Fibroblast of skin of left quadriceps (primary cell): ENCODE measurements around the gene CCSER1.
"Not testable (repeated sequence)": the region's sequence is repeated elsewhere in the genome, so short reads cannot be mapped to it uniquely, and the experiment has no call there.

ENCODE experiments used
- DNase-seq, 2 experiments: peaks; one replicate each; pipeline ENCODE4 v3.0.0-alpha.2; 2013; ENCODE audit warnings: low read depth in 2 of 2

CCSER1 gene

DNA sequence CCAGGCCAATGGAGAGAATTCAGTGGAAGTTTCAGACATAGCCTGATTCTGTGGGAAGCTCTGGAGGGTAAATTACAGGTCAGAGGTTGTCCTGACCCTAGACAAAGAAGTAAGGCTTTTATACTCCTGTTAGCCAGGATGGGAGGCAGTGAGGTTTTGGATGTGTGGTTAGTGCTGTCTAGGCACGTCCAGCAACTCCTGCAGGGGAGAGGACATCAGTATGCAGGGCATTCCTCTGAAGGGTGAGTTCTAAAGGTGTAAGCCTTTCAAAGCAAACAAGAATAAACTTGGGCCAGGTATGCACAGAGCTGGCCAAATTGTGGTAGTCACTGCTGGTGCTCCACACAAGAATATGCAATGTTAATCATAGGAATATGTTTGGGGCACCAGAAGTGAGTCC is 562.5 kb downstream of the CCSER1 start:
- DNase-seq = no peak

DNA sequence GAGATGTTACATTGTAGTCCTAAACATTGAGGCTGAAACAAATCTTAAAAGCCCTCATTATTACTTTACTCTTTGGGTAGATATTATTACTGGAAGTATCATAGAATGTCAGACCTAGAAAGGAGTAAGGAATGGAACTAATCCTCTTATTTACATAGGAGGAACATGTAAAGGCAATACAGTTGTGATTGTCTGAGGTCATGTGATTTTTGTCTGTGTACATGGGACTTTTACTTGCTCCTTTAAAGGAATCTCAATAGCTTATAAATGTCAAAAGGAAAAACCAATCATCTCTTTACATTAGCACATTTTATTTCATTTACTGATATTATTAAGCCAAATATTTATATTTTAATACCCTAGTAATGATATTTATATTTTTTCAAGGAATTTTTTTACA is 568.2 kb downstream of the CCSER1 start:
- DNase-seq = no peak

DNA sequence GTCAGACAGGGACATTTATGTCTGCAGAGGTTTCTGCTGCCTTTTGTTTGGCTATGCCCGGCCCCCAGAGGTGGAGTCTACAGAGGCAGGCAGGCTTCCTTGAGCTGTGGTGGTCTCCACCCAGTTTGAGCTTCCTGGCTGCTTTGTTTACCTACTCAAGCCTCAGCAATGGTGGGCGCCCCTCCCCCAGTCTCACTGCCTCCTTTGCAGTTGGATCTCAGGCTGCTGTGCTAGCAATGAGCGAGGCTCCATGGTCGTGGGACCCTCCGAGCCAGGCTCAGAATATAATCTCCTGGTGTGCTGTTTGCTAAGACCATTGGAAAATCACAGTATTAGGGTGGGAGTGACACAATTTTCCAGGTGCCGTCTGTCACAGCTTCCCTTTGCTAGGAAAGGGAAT is 578.3 kb downstream of the CCSER1 start:
- DNase-seq = not testable (repeated sequence)

DNA sequence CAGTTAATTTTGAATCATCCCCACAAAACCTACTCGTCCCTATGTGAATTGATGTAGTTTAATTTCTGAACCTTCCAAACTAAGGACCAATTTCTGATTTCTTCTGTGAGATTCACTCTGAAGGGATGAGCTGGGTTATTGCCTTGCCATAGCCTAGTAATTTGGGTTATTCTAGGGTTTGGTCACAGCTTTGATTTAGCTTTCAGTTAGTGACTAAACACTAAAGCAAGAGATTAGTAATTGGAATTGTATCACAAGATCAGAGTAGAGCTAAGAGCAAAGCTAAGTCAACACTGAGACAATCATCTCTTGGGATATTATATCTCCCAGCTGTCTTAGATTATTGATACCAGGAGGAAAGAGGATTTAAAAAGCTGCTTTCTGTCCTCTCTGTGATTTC is 588.0 kb downstream of the CCSER1 start:
- no peak for DNase-seq

DNA sequence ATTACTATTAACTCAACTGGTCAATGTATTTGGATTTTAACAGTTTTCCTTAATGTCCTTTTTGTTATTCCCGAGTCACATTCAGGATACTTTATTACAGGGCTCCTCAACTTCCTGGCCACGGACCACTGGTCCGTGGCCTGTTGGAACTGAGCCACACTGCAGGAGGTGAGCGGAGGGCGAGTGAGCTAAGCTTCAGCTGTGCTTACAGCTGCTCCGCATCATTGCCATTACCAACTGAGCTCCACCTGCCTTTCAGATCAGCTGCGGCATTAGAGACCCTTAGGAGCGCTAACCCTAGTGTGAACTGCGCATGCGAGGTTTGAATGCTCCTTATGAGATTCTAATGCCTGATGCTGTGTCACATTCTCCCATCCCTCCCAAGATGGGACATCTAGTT is 591.7 kb downstream of the CCSER1 start:
- no peak for DNase-seq

DNA sequence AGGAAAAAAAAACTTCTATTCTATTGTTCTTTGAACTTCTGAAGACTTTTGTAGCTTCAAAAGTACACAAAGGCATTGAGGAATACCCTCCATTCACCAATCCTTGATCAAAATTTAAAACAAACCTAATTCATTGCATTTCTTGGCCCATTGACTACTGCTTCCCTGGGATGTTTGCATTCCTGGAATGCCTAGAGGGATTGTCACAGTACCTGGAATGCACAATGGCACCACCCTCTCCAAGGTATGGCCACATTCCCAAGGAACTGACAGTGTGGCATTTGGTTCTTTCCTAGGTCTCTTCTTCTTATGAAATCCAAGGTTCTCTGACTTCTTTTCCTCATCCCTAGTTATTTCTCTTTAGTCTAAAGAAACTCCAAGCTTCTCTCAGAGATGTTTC is 600.7 kb downstream of the CCSER1 start:
- DNase-seq = no peak

DNA sequence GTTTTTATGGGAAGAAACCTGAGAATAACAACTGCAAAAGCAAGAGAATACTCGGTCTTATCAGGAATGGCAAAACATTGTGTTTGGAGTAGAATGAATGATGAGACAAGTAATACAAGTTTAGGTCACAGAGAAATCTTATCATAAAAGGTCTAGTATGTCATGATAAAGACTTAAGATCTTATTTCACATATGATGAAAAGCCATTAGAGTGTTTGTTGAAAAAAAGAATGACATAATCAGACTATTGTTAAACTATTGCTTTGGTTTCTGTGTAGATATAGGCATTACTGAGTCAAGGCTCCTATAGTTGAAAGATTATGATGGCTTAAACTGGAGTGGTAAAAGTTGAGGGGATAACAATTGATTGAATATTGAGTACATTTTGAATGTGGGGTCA is 603.6 kb downstream of the CCSER1 start:
- DNase-seq = no peak

DNA sequence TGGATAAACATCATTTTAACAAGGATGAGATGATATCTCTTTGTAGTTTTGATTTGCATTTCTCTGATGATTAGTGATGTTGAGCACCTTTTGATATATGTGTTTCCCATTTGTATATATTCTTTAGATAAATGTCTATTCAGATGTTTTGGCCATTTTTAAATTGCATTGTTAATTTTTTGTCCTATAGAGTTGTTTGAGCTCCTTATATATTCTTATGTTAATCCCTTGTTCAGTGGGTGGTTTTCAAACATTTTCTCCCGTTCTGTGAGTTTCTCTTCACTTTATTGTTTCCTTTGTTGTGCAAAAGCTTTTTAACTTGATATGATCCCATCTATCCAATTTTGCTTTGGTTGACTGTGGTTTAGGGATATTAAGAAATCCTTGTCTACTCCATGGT is 606.0 kb downstream of the CCSER1 start:
- DNase-seq = no peak

DNA sequence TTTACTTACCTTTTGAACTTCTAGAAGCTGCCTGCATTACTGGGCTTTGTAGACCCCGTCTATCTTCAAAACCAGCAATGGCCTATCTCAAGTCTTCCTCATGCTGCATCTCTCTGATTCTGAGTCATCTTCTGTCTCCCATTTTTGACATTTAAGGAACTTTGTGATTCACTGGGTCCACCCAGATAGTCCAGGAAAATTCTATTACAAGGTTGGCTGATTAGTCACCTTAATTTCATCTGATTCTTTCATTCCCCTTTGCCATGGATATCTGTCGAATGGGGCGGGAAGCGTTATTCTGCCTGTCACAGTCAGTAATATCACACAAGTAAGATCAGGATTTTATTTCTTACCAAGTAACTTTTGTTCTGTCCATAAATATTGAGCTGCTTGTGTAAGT is 618.0 kb downstream of the CCSER1 start:
- no peak for DNase-seq

DNA sequence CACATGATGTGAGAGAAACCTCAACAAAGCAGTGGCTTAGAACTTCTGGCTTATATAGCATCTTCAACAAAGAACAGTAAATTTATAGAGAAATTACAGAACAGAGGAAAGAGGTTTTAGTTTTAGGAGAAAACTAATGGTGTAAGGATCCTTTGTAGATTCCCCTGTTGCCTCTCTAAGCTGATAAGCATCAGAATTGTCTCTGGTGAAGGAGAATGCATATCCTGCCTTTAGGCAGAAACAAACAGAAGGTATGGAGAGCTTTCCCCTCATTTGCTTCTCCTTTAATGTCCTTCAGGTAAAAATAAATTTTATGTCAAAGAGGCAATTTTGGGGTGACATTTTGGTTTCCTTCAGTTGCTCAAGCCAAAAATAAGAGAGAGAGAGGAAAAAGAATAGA is 625.9 kb downstream of the CCSER1 start:
- no peak for DNase-seq

DNA sequence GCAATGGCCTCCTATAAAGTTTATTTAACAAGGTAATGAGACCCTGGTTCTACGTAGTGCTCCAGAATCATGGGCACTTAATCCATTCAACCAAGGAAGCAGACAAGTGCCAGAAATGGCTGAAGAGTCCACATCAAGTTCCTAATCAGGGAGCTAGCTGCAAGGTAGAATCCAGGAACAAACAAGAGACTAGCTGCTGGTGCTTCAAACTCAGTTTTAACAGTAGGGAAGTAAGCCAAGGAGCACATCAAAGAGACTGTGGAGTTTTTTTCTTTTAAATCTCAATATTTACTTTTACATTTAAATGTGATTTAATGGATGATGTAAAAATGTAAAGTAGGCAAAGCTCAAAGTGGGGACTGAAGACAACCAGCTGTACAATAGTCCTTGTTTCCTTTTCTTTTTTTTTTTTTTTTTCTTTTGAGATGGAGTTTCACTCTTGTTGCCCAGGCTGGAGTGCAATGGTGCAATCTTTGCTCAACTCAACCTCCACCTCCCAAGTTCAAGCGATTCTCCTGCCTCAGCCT is 630.4 kb downstream of the CCSER1 start:
- DNase-seq = no peak

DNA sequence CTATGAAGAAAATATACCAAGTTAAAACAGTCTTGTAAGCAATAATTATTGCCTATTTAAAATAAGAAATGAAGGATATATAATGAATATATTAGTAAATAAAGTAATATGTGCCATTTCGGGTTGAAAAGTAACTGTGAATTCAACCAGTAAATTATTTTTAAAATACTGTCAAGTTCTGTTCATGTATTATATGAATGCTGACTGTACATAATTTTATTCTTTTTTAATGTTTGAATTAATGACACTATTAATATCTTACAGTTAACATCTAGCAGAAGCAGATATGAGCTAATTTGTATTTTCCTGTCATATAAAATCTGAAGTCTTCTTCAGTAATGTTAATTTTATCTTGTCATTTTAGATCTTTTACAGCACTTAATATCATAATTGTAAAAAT is 632.9 kb downstream of the CCSER1 start:
- DNase-seq = no peak

DNA sequence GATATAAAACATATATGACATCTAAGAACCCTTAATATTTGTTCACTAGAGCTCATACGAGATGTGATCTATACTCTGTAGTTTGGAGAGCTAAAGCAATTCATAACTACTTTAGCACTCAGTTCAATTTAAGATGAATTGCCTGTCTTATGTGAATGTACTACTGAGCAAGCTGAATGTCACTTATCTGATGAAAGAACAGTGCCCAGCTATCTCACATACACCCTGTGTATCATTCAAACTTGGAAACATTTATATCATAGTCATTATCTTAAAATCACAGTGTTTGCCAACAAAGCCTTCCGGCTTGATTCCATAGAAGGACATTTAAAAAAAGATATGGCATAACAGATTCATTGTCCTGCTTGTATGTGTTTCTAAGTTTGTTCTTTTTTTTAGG is 639.6 kb downstream of the CCSER1 start:
- DNase-seq = no peak

DNA sequence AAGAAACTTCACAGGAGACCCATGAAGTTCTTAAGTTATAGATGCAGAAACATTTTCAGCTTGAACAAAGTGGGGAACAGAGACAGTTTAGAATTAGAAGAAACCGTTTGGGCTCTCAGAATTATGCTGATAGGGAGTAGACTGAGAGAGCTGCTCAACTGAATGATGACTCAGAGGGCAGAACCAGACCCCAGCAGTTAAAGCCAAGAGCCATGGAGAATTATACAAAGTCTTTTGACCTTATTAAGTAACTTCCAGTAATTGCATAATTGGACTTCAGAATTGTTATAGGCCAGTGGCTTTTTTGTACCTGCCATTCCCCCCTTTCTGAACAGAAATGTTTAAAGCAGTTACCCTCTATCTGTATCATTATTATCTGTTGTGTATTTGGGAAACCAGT is 642.1 kb downstream of the CCSER1 start:
- DNase-seq = no peak

DNA sequence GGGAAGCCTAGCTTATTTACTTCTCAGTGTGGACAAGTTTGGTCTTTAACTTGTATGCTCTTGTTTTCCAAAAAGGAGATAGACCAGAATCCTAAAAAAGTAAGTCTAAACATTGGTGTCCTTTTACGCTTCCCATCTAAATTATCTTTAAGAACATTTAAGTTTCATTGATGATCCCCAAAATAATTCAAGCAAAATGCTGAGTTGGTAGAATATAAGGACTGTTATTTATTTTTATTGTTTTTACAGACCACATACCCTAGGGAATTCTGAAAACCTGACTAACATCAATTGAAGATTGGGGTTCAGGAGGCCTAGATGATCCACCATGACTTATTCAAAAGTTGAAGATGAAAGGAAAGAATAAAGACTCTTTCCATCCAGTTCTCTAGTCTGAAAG is 653.0 kb downstream of the CCSER1 start:
- DNase-seq = no peak

DNA sequence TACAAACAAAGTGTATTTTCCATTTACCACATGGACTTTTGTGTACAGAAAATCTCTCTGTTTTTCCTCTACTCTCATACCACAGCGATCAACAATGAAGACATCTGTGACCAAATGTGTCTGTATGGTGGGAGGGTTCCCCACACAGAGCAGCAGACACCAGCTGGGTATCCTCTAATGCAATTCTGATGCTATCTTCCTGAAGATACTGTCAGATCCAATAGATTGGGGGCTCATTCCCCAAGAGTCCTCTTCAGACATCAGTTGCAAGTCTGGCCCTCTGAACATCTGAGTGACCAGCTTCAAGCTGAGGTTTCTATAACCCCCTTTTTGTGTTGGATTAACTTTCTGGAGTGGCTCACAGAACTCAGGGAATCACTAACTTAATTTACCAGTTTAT is 659.4 kb downstream of the CCSER1 start:
- no peak for DNase-seq

DNA sequence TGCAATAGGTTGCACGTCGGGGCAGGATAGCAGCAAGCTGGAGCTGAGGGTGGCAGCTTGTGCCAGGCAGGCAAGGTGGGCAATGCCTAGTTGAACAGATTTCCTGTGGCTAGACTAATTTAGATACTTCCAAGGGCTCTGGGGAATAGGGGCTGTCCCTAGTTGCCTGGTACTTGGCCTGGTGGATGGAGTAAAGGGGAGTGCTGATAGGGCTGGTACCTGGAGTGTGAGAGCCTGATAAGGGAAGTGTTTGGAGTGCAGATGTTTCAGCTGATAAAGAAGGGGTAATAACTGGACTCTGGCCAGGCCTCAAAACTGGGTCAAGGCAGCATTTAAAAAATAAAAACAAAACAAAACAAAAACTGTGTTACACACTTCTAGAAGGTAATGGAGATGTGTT is 665.5 kb downstream of the CCSER1 start:
- no peak for DNase-seq

DNA sequence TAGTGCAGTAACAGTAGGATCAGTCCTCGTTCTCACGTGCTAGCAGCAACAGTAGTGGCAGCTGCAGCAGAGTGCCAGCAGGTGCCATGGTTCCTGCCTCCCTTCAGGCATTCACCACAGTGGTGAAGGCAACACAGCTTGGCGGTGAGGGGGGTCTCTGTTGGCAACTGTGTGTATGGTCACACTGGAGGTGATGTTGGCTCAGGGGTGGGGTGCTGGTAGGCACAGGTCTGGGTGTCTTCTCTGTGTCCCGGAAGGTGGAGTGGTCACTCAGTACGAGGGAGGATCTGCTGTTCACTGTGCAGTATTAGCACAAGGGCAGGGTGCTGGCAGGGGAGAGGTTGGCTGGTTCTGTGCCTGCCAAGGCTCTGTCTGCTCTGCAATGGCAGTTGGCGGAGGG is 671.8 kb downstream of the CCSER1 start:
- no peak for DNase-seq

DNA sequence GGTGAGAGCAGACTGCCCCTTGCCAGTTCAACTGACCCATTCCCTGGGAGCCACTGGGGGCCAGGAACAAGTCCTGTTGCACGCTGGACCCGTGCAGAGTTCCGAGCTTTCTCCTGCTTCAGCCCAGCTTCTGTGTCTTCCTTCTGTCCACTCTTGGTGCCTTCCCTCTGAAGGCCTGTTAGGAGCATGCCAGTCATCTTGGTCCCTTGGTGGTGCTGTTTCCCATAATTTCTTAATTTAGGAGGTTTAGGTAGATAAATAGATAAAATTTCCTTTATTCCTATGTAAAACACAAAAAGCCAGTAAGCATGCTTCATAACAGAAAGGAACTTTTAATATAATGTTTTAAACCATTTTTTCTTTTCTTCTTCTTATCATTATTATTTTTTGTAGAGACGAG is 672.7 kb downstream of the CCSER1 start:
- no peak for DNase-seq

DNA sequence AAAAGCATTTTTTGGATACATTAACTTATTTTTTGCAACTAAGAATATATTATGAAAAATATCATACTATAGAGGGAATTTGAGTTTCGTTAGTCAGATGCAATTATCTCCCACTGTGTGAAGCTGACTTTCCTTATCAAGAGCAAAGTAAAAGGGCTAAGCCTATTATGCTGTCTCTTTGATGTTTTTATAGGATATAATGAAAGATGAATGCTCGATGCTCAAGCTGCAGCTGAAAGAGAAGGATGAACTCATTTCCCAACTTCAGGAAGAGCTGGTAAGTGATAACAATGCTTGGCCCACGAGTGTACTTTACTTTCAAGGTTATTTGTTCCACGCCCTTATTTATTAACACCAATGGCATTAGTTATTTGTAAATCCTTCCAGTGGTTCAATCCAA is 688.4 kb downstream of the CCSER1 start:
- DNase-seq = no peak

DNA sequence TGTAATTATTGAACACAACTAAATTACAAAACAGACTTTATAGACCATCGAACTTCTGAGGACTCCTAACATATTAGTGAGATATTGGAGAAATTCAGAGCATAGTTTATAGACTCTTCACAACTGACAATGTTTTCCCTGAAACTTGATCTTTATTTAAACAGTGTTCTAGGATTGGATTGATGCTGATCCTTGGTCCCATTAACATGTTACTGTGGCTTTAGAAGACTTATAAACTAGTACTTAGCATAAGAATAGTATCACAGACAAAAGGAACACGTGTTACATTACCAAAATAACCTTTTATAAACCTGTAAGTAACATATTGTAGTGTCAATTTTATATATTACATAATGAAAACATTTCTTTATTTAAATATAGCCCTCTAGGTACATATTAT is 689.6 kb downstream of the CCSER1 start:
- DNase-seq = no peak

DNA sequence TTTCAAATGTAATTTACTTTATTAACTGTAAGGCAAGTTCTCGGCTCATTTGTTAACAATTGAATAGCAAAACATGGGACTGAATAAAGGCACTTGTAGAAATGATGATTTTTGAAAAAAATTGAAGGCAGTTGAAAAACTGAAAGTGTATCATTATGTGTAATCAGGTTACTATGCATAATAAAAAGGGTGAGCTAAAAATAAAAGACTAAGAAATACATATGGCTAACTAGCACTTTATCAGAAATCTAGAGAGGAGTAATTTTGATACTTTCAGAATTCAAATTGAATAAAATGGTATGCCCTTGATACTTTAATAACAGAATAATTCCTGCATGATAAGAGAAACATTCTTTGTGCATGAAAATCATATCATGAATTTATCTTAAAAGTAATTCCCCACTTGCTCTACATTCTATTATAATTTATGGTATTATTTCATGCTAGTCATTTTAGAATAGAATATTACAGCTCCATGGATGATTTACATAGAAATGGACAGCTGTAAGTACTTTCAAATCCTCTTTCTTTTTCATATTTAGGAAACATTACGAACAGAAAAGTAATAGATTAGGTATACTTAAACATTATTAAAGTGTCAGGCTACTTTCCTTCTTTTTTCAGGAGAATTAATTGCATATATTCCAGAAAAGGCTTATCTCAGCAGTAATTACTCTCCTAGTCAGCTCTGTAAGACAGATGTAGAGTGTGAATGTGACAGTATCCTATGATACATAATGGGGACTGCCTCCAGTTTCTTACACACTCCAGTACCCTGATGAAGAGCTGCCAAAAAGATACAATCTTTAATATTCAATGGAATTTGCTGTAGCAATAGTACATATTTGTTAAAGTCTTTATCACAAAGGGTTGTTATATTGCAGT is 697.3 kb downstream of the CCSER1 start:
- DNase-seq = no peak

DNA sequence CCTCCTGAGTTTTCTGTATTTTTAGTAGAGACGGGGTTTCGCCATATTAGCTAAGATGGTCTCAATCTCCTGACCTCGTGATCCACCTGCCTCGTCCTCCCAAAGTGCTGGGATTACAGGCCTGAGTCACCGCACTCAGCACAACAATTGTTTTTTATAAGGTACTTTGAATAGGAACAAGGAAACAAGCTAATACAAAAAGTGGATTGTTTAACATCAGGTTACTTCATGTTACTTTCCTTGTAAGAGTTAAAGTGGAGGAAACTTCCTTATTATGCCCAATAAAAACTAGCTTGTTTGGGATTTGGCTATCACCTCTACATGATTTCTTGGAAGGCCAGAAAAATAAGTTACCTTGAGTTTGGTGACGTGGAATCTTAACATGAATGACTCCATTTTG is 698.7 kb downstream of the CCSER1 start:
- no peak for DNase-seq

DNA sequence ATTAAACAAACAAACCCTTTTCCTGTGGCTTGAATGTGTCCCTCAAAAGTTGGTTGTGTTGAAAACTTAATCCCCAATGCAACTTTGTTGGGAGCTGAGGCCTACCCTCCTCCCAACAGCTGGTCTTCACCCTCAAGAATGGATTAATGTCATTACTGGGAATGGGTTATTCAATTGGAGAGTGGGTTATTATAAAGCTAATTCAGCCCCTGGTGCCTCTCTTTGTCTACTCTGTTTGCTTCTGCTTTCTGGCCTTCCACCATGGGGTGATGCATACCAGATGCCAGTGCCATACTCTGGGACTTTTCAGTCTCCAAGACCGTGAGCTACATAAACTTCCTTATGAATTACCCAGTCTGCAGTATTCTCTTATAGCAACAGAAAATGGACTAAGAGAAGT is 706.5 kb downstream of the CCSER1 start:
- DNase-seq = no peak
